Liver (tissue), 9 donors: ENCODE results near the gene OBP2A. TPM values are rescaled to one million over a fixed set of nuclear protein-coding genes. Genes with fewer than 3 reads are reported as not detected.
"Not testable (repeated sequence)": the region's sequence is repeated elsewhere in the genome, so short reads cannot be mapped to it uniquely, and the experiment has no call there.

ENCODE experiments used
- DNase-seq: peaks from one replicate; pipeline ENCODE4 v3.0.0-alpha.2; 2017; ENCODE audit warnings: low spot score
- H3K27ac ChIP-seq, 2 donors: one replicate each; pipeline ENCODE4 v1.7.0; 2013; ENCODE audit warnings: inconsistent platforms in 2 of 2, low read length in 2 of 2, control low read depth in 1 of 2, low read depth in 1 of 2, mild to moderate bottlenecking in 1 of 2
- H3K27me3 ChIP-seq, 4 donors: one replicate each; pipeline versions ENCODE4 v1.6.1 to v1.7.0; 2013; ENCODE audit warnings: low read length in 3 of 4, inconsistent platforms in 1 of 4, mild to moderate bottlenecking in 1 of 4, moderate library complexity in 1 of 4; ENCODE audit not compliant: control insufficient read depth in 4 of 4, insufficient read depth in 4 of 4
- H3K36me3 ChIP-seq, 4 donors: one replicate each; pipeline versions ENCODE4 v1.6.1 to v1.7.0; 2013; ENCODE audit warnings: low read length in 3 of 4, mild to moderate bottlenecking in 3 of 4, low read depth in 1 of 4, moderate library complexity in 1 of 4; ENCODE audit not compliant: control insufficient read depth in 4 of 4, insufficient read depth in 3 of 4
- H3K4me1 ChIP-seq, 4 donors: one replicate each; pipeline versions ENCODE4 v1.6.1 to v1.7.0; 2013; ENCODE audit warnings: low read length in 3 of 4, mild to moderate bottlenecking in 3 of 4, moderate library complexity in 1 of 4; ENCODE audit not compliant: control insufficient read depth in 4 of 4, insufficient read depth in 4 of 4
- H3K4me3 ChIP-seq, 3 donors: one replicate each; pipeline versions ENCODE4 v1.6.1 to v1.7.0; 2013; ENCODE audit warnings: low read length in 3 of 3, control low read depth in 1 of 3, low read depth in 1 of 3, mild to moderate bottlenecking in 1 of 3
- H3K9ac ChIP-seq, 2 donors: one replicate each; pipeline ENCODE4 v1.7.0; 2013; ENCODE audit warnings: low read length in 2 of 2, mild to moderate bottlenecking in 2 of 2, moderate library complexity in 2 of 2, control low read depth in 1 of 2, low read depth in 1 of 2
- H3K9me3 ChIP-seq, 4 donors: one replicate each; pipeline versions ENCODE4 v1.6.1 to v1.7.0; 2013; ENCODE audit warnings: low read length in 3 of 4; ENCODE audit not compliant: control insufficient read depth in 4 of 4
- ATF3 ChIP-seq: IDR thresholded peaks from 2 replicates; pipeline ENCODE4 v1.6.1; 2016; ENCODE audit warnings: antibody characterized with exemption
- CTCF ChIP-seq: fragments of 150-350 bp; IDR thresholded peaks from 2 replicates; pipeline ENCODE4 v1.5.1; 2017; ENCODE audit warnings: improper control_type of control experiment, low read depth, low read length; ENCODE audit not compliant: missing input control
- EGR1 ChIP-seq, 2 donors: IDR thresholded peaks; 2 replicates each; pipeline ENCODE4 v1.6.1; 2016 to 2018; ENCODE audit warnings: antibody characterized with exemption in 2 of 2, low read depth in 2 of 2
- FOXA1 ChIP-seq: IDR thresholded peaks from 2 replicates; pipeline ENCODE4 v1.6.1; 2016; ENCODE audit warnings: antibody characterized with exemption
- FOXA2 ChIP-seq: IDR thresholded peaks from 2 replicates; pipeline ENCODE4 v1.6.1; 2016; ENCODE audit warnings: antibody characterized with exemption
- GABPA ChIP-seq, 2 donors: IDR thresholded peaks in 1 of 2; conservative IDR thresholded peaks in 1 of 2; 2 replicates each; pipeline ENCODE4 v1.6.1; 2016; ENCODE audit warnings: antibody characterized with exemption in 2 of 2, mild to moderate bottlenecking in 1 of 2, moderate library complexity in 1 of 2
- HNF4A ChIP-seq, 2 donors: conservative IDR thresholded peaks; 2 replicates each; pipeline ENCODE4 v1.6.1; 2016; ENCODE audit warnings: antibody characterized with exemption in 2 of 2, mild to moderate bottlenecking in 2 of 2
- HNF4G ChIP-seq: IDR thresholded peaks from 2 replicates; pipeline ENCODE4 v1.6.1; 2016; ENCODE audit warnings: antibody characterized with exemption
- JUND ChIP-seq, 2 donors: IDR thresholded peaks; 2 replicates each; pipeline ENCODE4 v1.6.1; 2016; ENCODE audit warnings: antibody characterized with exemption in 2 of 2
- MAX ChIP-seq: IDR thresholded peaks from 2 replicates; pipeline ENCODE4 v1.6.1; 2016; ENCODE audit warnings: antibody characterized with exemption
- NR2F2 ChIP-seq: IDR thresholded peaks from 2 replicates; pipeline ENCODE4 v1.6.1; 2016; ENCODE audit warnings: antibody characterized with exemption
- RAD21 ChIP-seq, 2 donors: IDR thresholded peaks; 2 replicates each; pipeline ENCODE4 v1.6.1; 2016; ENCODE audit warnings: antibody characterized with exemption in 2 of 2, mild to moderate bottlenecking in 2 of 2
- REST ChIP-seq: IDR thresholded peaks from 2 replicates; pipeline ENCODE4 v1.6.1; 2016; ENCODE audit warnings: antibody characterized with exemption, mild to moderate bottlenecking
- RXRA ChIP-seq, 2 donors: IDR thresholded peaks; 2 replicates each; pipeline ENCODE4 v1.6.1; 2017 to 2018; ENCODE audit warnings: antibody characterized with exemption in 2 of 2, mild to moderate bottlenecking in 1 of 2
- SP1 ChIP-seq: IDR thresholded peaks from 2 replicates; pipeline ENCODE4 v1.6.1; 2018; ENCODE audit warnings: antibody characterized with exemption, mild to moderate bottlenecking
- TAF1 ChIP-seq: conservative IDR thresholded peaks from 2 replicates; pipeline ENCODE4 v1.6.1; 2016; ENCODE audit warnings: antibody characterized with exemption, mild to moderate bottlenecking
- YY1 ChIP-seq: IDR thresholded peaks from 2 replicates; pipeline ENCODE4 v1.6.1; 2016; ENCODE audit warnings: antibody characterized with exemption, mild to moderate bottlenecking
- ZBTB33 ChIP-seq: IDR thresholded peaks from 2 replicates; pipeline ENCODE4 v1.6.1; 2016; ENCODE audit warnings: antibody characterized with exemption
- WGBS: extraction: QIAGEN DNeasy Blood & Tissue Kit; methylation state at CpG from one replicate; pipeline ENCODE4 v1.1.7; 2013; 5-methylcytosine and 5-hydroxymethylcytosine counted together
- polyA plus RNA-seq, 2 donors: library from polyadenylated mRNA; stranded (reverse) in 1 of 2; unstranded in 1 of 2; fragments of 200-250 nt in 1 of 2; fragments of >200 nt in 1 of 2; fragmentation: Nextera tagmentation in 1 of 2; extraction: Ambion mirVana in 1 of 2; gene quantifications; one replicate each; pipeline versions ENCODE4 v1.2.1 to v1.2.3, GENCODE V29; 2013 to 2015
- total RNA-seq, 2 donors: library from RNA; depleted of rRNA; stranded (reverse); fragments of >200 nt; gene quantifications; one replicate each; pipeline ENCODE4 v1.2.3, GENCODE V29; 2014
- donor health status: healthy.
- donor health status: healthy.
- donor health status: healthy.
- donor health status: healthy.
- donor health status: healthy.

The OBP2A gene
- total and polyA plus RNA-seq, 4 donors = not detected

GRCh38 chr9:135526730-135527571 is 19.0 kb upstream of the OBP2A start:
- no peak overlapping the region for H3K4me3 ChIP-seq
- no peaks in the 10 kb centered on the region for H3K36me3 ChIP-seq
- H3K9ac ChIP-seq = no peak overlapping the region
- DNase-seq = no peak
- H3K4me1 ChIP-seq = no peaks in the 10 kb centered on the region
- no peak for TF ChIP-seq JUND (IDR thresholded peaks at IDR 0.05)
- no peak for TF ChIP-seq FOXA1
- no peak for TF ChIP-seq RAD21 (IDR thresholded peaks at IDR 0.05)
- TF ChIP-seq ATF3 = no peak
- no peak for TF ChIP-seq EGR1 (IDR thresholded peaks at IDR 0.05; ENCODE audit: low read depth in 2 of 2)
- TF ChIP-seq REST = no peak
- TF ChIP-seq HNF4A (conservative IDR thresholded peaks at IDR 0.05) = no peak
- no peak for TF ChIP-seq ZBTB33
- no peak for TF ChIP-seq MAX
- TF ChIP-seq YY1 = no peak
- TF ChIP-seq GABPA (IDR thresholded peaks at IDR 0.05 in 1 of 2, conservative IDR thresholded peaks at IDR 0.05 in 1 of 2) = no peak
- TF ChIP-seq SP1 = no peak
- no peak for TF ChIP-seq TAF1
- no peak for TF ChIP-seq HNF4G
- TF ChIP-seq CTCF = no peak
- no peak for TF ChIP-seq NR2F2
- no peak for TF ChIP-seq FOXA2
- TF ChIP-seq RXRA (IDR thresholded peaks at IDR 0.05) = no peak
- peaks cover 0 to 6% (median 2%) of the 10 kb centered on the region in 4 donors for H3K27me3 ChIP-seq
- WGBS = 68% methylated on average over 30 of the region's 30 CpGs
- peaks cover 0 to 2% (median 0%) of the 10 kb centered on the region in 4 donors for H3K9me3 ChIP-seq
- no peak overlapping the region for H3K27ac ChIP-seq

GRCh38 chr9:135528842-135529435 is 17.0 kb upstream of the OBP2A start:
- WGBS = 90% methylated on average over 10 of the region's 10 CpGs

More at GRCh38 chr9:135528842-135529435, 17.0 kb upstream of the OBP2A start:
- DNase-seq, H3K4me3 ChIP-seq, H3K4me1 ChIP-seq, H3K36me3 ChIP-seq, H3K27ac ChIP-seq, H3K27me3 ChIP-seq, H3K9me3 ChIP-seq, H3K9ac ChIP-seq: not testable (repeated sequence)
